OCI-LY7 (cell line): ENCODE results near the gene METTL1.

Source experiments
- CTCF ChIP-seq: fragments of 200-600 bp; sonication (generic); conservative IDR thresholded peaks from 2 replicates; pipeline ENCODE4 v1.5.1; 2014; ENCODE audit warnings: mild to moderate bottlenecking, antibody characterized with exemption, low read length, moderate library complexity, mixed read lengths
- EZH2phosphoT487 ChIP-seq: fragments of 200-600 bp; sonication (generic); IDR thresholded peaks from 2 replicates; pipeline ENCODE4 v1.6.1; 2018; ENCODE audit warnings: low read depth, borderline replicate concordance, mild to moderate bottlenecking, mixed run types, antibody characterized with exemption, low read length, moderate library complexity, mixed read lengths

- TF ChIP-seq CTCF (no peak), EZH2phosphoT487 (no peak)
Observed at GRCh38 chr12:57809425-57809824, 37.5 kb upstream of the METTL1 start.
